ENCODE results near the gene SF1.

DNA sequence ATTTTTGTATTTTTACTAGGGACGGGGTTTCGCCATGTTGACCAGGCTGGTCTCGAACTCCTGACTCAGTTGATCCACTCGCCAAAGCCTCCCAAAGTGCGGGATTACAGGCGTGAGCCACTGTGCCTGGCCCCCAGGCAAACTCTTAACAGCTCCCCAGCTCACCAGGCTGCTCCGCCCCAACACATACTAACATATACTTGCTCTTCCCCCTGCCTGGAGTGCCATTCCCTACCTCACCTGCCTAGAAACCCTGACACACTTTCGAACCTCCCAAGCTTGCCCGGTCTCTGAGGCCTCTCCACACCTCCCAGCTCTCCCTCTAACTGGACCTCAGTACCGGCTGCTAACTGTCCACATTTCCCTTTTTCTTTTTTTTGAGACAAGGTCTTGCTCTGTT lies 16.2 kb upstream of the SF1 start:
- TF ChIP-seq ZBTB21 (CRISPR knock-in tag; IDR thresholded peaks at IDR 0.05; ENCODE audit: borderline replicate concordance) (no peak), CTCF (IDR thresholded peaks at IDR 0.05) (no peak), PRDM15 (CRISPR knock-in tag; IDR thresholded peaks at IDR 0.05) (no peak), JUN (CRISPR knock-in tag; IDR thresholded peaks at IDR 0.05) (no peak), ZNF138 (CRISPR knock-in tag; conservative IDR thresholded peaks at IDR 0.05) (no peak), CREB1 (CRISPR knock-in tag; IDR thresholded peaks at IDR 0.05) (no peak), NR1H2 (CRISPR knock-in tag; IDR thresholded peaks at IDR 0.05) (no peak), HMGA2 (CRISPR knock-in tag; IDR thresholded peaks at IDR 0.05) (no peak)
- TF ChIP-seq, protein P1, sequence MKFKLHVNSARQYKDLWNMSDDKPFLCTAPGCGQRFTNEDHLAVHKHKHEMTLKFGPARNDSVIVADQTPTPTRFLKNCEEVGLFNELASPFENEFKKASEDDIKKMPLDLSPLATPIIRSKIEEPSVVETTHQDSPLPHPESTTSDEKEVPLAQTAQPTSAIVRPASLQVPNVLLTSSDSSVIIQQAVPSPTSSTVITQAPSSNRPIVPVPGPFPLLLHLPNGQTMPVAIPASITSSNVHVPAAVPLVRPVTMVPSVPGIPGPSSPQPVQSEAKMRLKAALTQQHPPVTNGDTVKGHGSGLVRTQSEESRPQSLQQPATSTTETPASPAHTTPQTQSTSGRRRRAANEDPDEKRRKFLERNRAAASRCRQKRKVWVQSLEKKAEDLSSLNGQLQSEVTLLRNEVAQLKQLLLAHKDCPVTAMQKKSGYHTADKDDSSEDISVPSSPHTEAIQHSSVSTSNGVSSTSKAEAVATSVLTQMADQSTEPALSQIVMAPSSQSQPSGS (CRISPR knock-in tag; IDR thresholded peaks at IDR 0.05; ENCODE audit: borderline replicate concordance, low read depth), result no peak
- TF ChIP-seq, protein P2, sequence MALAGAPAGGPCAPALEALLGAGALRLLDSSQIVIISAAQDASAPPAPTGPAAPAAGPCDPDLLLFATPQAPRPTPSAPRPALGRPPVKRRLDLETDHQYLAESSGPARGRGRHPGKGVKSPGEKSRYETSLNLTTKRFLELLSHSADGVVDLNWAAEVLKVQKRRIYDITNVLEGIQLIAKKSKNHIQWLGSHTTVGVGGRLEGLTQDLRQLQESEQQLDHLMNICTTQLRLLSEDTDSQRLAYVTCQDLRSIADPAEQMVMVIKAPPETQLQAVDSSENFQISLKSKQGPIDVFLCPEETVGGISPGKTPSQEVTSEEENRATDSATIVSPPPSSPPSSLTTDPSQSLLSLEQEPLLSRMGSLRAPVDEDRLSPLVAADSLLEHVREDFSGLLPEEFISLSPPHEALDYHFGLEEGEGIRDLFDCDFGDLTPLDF (CRISPR knock-in tag; IDR thresholded peaks at IDR 0.05), result no peak
- TF ChIP-seq, protein P3, sequence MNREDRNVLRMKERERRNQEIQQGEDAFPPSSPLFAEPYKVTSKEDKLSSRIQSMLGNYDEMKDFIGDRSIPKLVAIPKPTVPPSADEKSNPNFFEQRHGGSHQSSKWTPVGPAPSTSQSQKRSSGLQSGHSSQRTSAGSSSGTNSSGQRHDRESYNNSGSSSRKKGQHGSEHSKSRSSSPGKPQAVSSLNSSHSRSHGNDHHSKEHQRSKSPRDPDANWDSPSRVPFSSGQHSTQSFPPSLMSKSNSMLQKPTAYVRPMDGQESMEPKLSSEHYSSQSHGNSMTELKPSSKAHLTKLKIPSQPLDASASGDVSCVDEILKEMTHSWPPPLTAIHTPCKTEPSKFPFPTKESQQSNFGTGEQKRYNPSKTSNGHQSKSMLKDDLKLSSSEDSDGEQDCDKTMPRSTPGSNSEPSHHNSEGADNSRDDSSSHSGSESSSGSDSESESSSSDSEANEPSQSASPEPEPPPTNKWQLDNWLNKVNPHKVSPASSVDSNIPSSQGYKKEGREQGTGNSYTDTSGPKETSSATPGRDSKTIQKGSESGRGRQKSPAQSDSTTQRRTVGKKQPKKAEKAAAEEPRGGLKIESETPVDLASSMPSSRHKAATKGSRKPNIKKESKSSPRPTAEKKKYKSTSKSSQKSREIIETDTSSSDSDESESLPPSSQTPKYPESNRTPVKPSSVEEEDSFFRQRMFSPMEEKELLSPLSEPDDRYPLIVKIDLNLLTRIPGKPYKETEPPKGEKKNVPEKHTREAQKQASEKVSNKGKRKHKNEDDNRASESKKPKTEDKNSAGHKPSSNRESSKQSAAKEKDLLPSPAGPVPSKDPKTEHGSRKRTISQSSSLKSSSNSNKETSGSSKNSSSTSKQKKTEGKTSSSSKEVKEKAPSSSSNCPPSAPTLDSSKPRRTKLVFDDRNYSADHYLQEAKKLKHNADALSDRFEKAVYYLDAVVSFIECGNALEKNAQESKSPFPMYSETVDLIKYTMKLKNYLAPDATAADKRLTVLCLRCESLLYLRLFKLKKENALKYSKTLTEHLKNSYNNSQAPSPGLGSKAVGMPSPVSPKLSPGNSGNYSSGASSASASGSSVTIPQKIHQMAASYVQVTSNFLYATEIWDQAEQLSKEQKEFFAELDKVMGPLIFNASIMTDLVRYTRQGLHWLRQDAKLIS (CRISPR knock-in tag; IDR thresholded peaks at IDR 0.05; ENCODE audit: borderline replicate concordance), result no peak
